HCT116 (cell line): ENCODE data around the gene ALG6. TPM values are rescaled to one million over a fixed set of nuclear protein-coding genes. Genes with fewer than 3 reads are reported as not detected.

Experiments used
- ATAC-seq: fragments of 200-7000 bp; cut with Tn5 transposase; 2 replicates; pipeline ENCODE4 v1.9.1; 2020; ENCODE audit warnings: mild to moderate bottlenecking, moderate library complexity
- BruUV-seq: library from RNA; stranded (reverse); fragments of 400-500 nt; replicated peaks from 2 replicates; lab custom pipeline; 2021; lab: Mats Ljungman, UMichigan
- CTCF ChIA-PET: fragments of 300-600 bp; sonication (Branson Sonifier 250); formaldehyde crosslinking; loops from one replicate; lab custom pipeline; 2021; ENCODE audit warnings: antibody characterized with exemption; lab: Charles Lee
- POLR2A ChIA-PET: fragments of 300-600, 350-600 bp; sonication (Branson Sonifier 250); formaldehyde crosslinking; loops from one replicate; lab custom pipeline; 2021; ENCODE audit warnings: antibody characterized with exemption; lab: Charles Lee
- RAD21 ChIA-PET, 2 experiments: fragments of 300-600 bp; sonication (Branson Sonifier 250); formaldehyde crosslinking; loops; one replicate each; lab custom pipeline; 2023; ENCODE audit warnings: low total read pairs in 2 of 2; ENCODE audit not compliant: uncharacterized antibody in 2 of 2, unreplicated experiment in 2 of 2, low non-redundant PET in 1 of 2; lab: Charles Lee
- DNase-seq: peaks from one replicate; pipeline ENCODE4 v3.0.0-alpha.2; 2010; ENCODE audit warnings: low read depth, low spot score
- H2AFZ ChIP-seq: fragments of 200-600 bp; shearing (Covaris generic), sonication (generic); 2 replicates; pipeline ENCODE4 v1.6.1; 2017; ENCODE audit warnings: low read depth, mixed run types, mixed read lengths, antibody characterized with exemption, low read length; ENCODE audit not compliant: poor library complexity, severe bottlenecking
- H3K27ac ChIP-seq: 2 replicates; pipeline ENCODE4 v1.5.1; 2012; ENCODE audit warnings: low read depth, low read length
- H3K27me3 ChIP-seq: fragments of 200-600 bp; sonication (generic); 2 replicates; pipeline ENCODE4 v1.6.1; 2016; ENCODE audit warnings: mixed run types, low read length, mixed read lengths; ENCODE audit not compliant: insufficient read depth
- H3K36me3 ChIP-seq, 2 experiments: fragments of 200-500 bp in 1 of 2; fragments of 200-600 bp in 1 of 2; sonication (Bioruptor generic) in 1 of 2; sonication (generic) in 1 of 2; 2 replicates each; pipeline versions ENCODE4 v1.5.1 to v1.6.1; 2014 to 2016; ENCODE audit warnings: low read length in 2 of 2, inconsistent platforms in 1 of 2, mixed read lengths in 1 of 2, mixed run types in 1 of 2; ENCODE audit not compliant: insufficient read depth in 2 of 2, control insufficient read depth in 1 of 2
- H3K4me1 ChIP-seq, 2 experiments: fragments of 200-600 bp in 1 of 2; sonication (generic) in 1 of 2; 2 replicates each; pipeline versions ENCODE4 v1.5.1 to v1.6.1; 2012 to 2017; ENCODE audit warnings: low read length in 2 of 2, inconsistent platforms in 1 of 2, mild to moderate bottlenecking in 1 of 2, mixed read lengths in 1 of 2, mixed run types in 1 of 2, moderate library complexity in 1 of 2; ENCODE audit not compliant: insufficient read depth in 2 of 2, control insufficient read depth in 1 of 2
- H3K4me2 ChIP-seq: fragments of 200-600 bp; sonication (generic); 2 replicates; pipeline ENCODE4 v1.6.1; 2017; ENCODE audit warnings: mixed run types, low read length, mixed read lengths
- H3K4me3 ChIP-seq, 2 experiments: fragments of 200-600 bp in 1 of 2; sonication (generic) in 1 of 2; replicated peaks in 1 of 2; 2 replicates each; pipeline ENCODE4 v1.5.1; 2011 to 2016; ENCODE audit warnings: low read length in 2 of 2, control low read depth in 1 of 2, low read depth in 1 of 2, mild to moderate bottlenecking in 1 of 2, mixed read lengths in 1 of 2, mixed run types in 1 of 2
- H3K79me2 ChIP-seq: fragments of 200-600 bp; sonication (generic); 2 replicates; pipeline ENCODE4 v1.6.1; 2017; ENCODE audit warnings: mild to moderate bottlenecking, mixed run types, low read length, moderate library complexity, mixed read lengths; ENCODE audit not compliant: insufficient read depth
- H3K9ac ChIP-seq: fragments of 200-600 bp; sonication (generic); 2 replicates; pipeline ENCODE4 v1.6.1; 2016; ENCODE audit warnings: low read length, mixed read lengths
- H3K9me2 ChIP-seq: fragments of 200-600 bp; sonication (generic), shearing (Covaris generic); 2 replicates; pipeline ENCODE4 v1.6.1; 2017; ENCODE audit warnings: mixed run types, mild to moderate bottlenecking, moderate library complexity; ENCODE audit not compliant: insufficient read depth
- H3K9me3 ChIP-seq, 2 experiments: fragments of 200-500 bp in 1 of 2; fragments of 200-600 bp in 1 of 2; sonication (Bioruptor generic) in 1 of 2; sonication (generic) in 1 of 2; 2 replicates each; pipeline ENCODE4 v1.6.1; 2014 to 2017; ENCODE audit warnings: low read length in 2 of 2, mixed read lengths in 2 of 2, inconsistent platforms in 1 of 2, low read depth in 1 of 2, mild to moderate bottlenecking in 1 of 2, mixed run types in 1 of 2, moderate library complexity in 1 of 2; ENCODE audit not compliant: control insufficient read depth in 1 of 2, insufficient read depth in 1 of 2
- H4K20me1 ChIP-seq: fragments of 200-600 bp; sonication (generic), shearing (Covaris generic); 2 replicates; pipeline ENCODE4 v1.6.1; 2017; ENCODE audit warnings: mixed run types, mild to moderate bottlenecking, moderate library complexity; ENCODE audit not compliant: insufficient read depth
- CBX3 ChIP-seq: IDR thresholded peaks from 2 replicates; pipeline ENCODE4 v1.6.1; 2012; ENCODE audit warnings: low read depth
- CEBPB ChIP-seq: IDR thresholded peaks from 2 replicates; pipeline ENCODE4 v1.6.1; 2012; ENCODE audit warnings: low read depth
- FOSL1 ChIP-seq: IDR thresholded peaks from 2 replicates; pipeline ENCODE4 v1.6.1; 2012; ENCODE audit warnings: low read depth
- SIN3A ChIP-seq: IDR thresholded peaks from 2 replicates; pipeline ENCODE4 v1.6.1; 2012; ENCODE audit warnings: low read depth
- YY1 ChIP-seq: IDR thresholded peaks from 2 replicates; pipeline ENCODE4 v1.6.1; 2011; ENCODE audit warnings: low read length, low read depth, moderate library complexity, mild to moderate bottlenecking; ENCODE audit not compliant: insufficient replicate concordance; ENCODE audit errors: extremely low read depth
- ZFX ChIP-seq: fragments of 450-650 bp; IDR thresholded peaks from 2 replicates; pipeline ENCODE4 v1.6.1; 2017
- intact Hi-C: fragments of 100-400 bp; cut with micrococcal nuclease; formaldehyde crosslinking; loops from 2 replicates; pipeline ENCODE4 v1.10.0; 2022
- total RNA-seq: library from RNA; stranded (reverse); gene quantifications from one replicate; pipeline ENCODE4 v1.2.1, GENCODE V29; 2021; ENCODE audit not compliant: unreplicated experiment
- TF ChIP-seq, protein P1 (sequence below): IDR thresholded peaks from 2 replicates; pipeline ENCODE4 v1.6.1; 2012
- TF ChIP-seq, protein P2 (sequence below): IDR thresholded peaks from 2 replicates; pipeline ENCODE4 v1.6.1; 2012
- TF ChIP-seq, protein P3 (sequence below): IDR thresholded peaks from 2 replicates; pipeline ENCODE4 v1.6.1; 2011; ENCODE audit warnings: mild to moderate bottlenecking, low read length, moderate library complexity; ENCODE audit not compliant: insufficient replicate concordance; ENCODE audit errors: extremely low read depth

ALG6 gene
- total RNA-seq, 1 experiment from 2014 or later = 14.7 TPM

DNA sequence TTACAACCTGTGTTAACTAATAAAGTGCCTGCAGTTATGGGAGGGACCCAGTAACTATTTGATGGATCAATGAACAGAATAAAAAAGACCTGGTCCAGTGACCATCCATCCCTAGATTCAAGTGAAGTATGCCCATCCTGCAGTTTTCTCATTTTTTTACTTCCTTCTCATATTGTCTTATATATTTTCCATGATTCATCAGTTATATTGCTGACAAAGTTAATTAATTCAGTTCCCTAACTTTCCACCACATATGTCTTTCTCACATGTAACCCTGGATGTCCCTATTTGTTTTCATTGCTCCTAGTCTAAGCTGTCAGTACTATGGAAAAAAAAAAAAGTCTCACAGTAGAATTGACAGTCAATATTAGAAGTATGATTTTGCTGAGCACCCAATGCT lies 91.3 kb downstream of the ALG6 start:
- no peaks in the 10 kb centered on the region; a peak in 1 of 4 replicates for H3K9me3 ChIP-seq
- H3K4me2 ChIP-seq = no peak overlapping the region
- H2AFZ ChIP-seq = no peak overlapping the region
- H3K9me2 ChIP-seq = no peaks in the 10 kb centered on the region
- POLR2A ChIA-PET = no interaction called here
- no peaks in the 10 kb centered on the region for H3K4me1 ChIP-seq
- TF ChIP-seq YY1 (no peak), CEBPB (no peak)
- TF ChIP-seq, protein P1, sequence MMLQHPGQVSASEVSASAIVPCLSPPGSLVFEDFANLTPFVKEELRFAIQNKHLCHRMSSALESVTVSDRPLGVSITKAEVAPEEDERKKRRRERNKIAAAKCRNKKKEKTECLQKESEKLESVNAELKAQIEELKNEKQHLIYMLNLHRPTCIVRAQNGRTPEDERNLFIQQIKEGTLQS = no peak
- H4K20me1 ChIP-seq = no peaks in the 10 kb centered on the region
- H3K4me3 ChIP-seq = no peak overlapping the region
- no peak for DNase-seq
- H3K36me3 ChIP-seq = no peaks in the 10 kb centered on the region; a peak in 1 of 4 replicates
- no peak overlapping the region for H3K27ac ChIP-seq
- H3K27me3 ChIP-seq = no peaks in the 10 kb centered on the region
- CTCF ChIA-PET = no interaction called here
- ATAC-seq = no peak
- H3K9ac ChIP-seq = no peak overlapping the region
- RAD21 ChIA-PET = no interaction called here
- no peaks in the 10 kb centered on the region; the same call in 1 of the 2 replicates for H3K79me2 ChIP-seq
- no TSS peak for BruUV-seq
- intact Hi-C loops = no loop called here

DNA sequence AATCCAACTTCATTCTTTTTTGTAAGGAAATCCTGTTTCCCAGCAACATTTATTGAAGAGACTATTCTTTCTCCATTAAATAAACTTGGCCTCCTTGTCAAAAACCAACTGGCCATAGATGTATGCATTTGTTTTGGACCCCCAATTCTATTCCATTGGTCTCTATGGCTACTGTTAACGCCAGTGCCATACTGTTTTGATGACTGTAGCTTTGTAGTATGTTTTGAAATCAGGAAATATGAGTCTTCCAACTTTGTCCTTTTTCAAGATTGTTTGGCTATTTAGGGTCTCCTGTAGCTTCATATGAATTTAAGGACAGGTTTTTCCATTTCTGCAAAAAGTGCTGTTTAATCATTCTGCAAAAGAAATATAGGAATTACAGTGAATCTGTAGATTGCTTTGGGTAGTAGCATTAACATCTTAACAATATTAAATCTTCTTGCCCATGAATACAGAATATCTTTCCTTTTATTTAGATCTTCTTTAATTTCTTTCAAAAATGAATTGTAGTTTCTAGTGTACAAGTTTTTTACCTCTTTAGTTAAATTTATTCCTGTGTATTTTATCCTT lies 94.3 kb downstream of the ALG6 start:
- BruUV-seq = no TSS peak
- Histone ChIP-seq H4K20me1 (no peaks in the 10 kb centered on the region), H3K9ac (no peak overlapping the region), H2AFZ (no peak overlapping the region), H3K79me2 (no peaks in the 10 kb centered on the region; the same call in 1 of the 2 replicates), H3K4me2 (no peak overlapping the region), H3K36me3 (no peaks in the 10 kb centered on the region; a peak in 1 of 4 replicates), H3K9me3 (no peaks in the 10 kb centered on the region; a peak in 1 of 4 replicates), H3K4me1 (no peaks in the 10 kb centered on the region), H3K27ac (no peak overlapping the region), H3K4me3 (no peak overlapping the region), H3K27me3 (no peaks in the 10 kb centered on the region), H3K9me2 (no peaks in the 10 kb centered on the region)
- DNase-seq = no peak
- intact Hi-C loops = no loop called here
- TF ChIP-seq ZFX (no peak), FOSL1 (no peak), CBX3 (peak; percentile 83; the same call in 1 of the 2 replicates), CEBPB (no peak), SIN3A (no peak)
- TF ChIP-seq, protein P2, sequence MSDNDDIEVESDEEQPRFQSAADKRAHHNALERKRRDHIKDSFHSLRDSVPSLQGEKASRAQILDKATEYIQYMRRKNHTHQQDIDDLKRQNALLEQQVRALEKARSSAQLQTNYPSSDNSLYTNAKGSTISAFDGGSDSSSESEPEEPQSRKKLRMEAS = no peak
- TF ChIP-seq, protein P3, sequence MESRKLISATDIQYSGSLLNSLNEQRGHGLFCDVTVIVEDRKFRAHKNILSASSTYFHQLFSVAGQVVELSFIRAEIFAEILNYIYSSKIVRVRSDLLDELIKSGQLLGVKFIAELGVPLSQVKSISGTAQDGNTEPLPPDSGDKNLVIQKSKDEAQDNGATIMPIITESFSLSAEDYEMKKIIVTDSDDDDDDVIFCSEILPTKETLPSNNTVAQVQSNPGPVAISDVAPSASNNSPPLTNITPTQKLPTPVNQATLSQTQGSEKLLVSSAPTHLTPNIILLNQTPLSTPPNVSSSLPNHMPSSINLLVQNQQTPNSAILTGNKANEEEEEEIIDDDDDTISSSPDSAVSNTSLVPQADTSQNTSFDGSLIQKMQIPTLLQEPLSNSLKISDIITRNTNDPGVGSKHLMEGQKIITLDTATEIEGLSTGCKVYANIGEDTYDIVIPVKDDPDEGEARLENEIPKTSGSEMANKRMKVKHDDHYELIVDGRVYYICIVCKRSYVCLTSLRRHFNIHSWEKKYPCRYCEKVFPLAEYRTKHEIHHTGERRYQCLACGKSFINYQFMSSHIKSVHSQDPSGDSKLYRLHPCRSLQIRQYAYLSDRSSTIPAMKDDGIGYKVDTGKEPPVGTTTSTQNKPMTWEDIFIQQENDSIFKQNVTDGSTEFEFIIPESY = no peak
- POLR2A ChIA-PET = no interaction called here
- RAD21 ChIA-PET = no interaction called here
- no peak for ATAC-seq
- CTCF ChIA-PET = no interaction called here
